Choroid plexus epithelial cell (primary cell): ENCODE data around the gene RSPH9.

Source experiments
- DNase-seq: peaks from one replicate; pipeline ENCODE4 v3.0.0-alpha.2; 2010; ENCODE audit warnings: low read depth
- H3K4me3 ChIP-seq: 2 replicates; pipeline ENCODE4 v1.5.1; 2011; ENCODE audit warnings: low read depth, mild to moderate bottlenecking, control low read depth, low read length, moderate library complexity
- CTCF ChIP-seq: conservative IDR thresholded peaks from 2 replicates; pipeline ENCODE4 v1.5.1; 2011; ENCODE audit warnings: low read depth, mild to moderate bottlenecking, control low read depth, inconsistent platforms, low read length, moderate library complexity

The RSPH9 gene

GRCh38 chr6:43674921-43675320, 30.1 kb downstream of the RSPH9 start:
- TF ChIP-seq CTCF: no peak
- H3K4me3 ChIP-seq: no peak overlapping the region
- no peak for DNase-seq

- no peak for TF ChIP-seq CTCF
- no peak overlapping the region for H3K4me3 ChIP-seq
- no peak for DNase-seq
Measured at GRCh38 chr6:43676962-43677606, 32.2 kb downstream of the RSPH9 start.

- TF ChIP-seq CTCF: no peak
- H3K4me3 ChIP-seq: no peak overlapping the region
- no peak for DNase-seq
Measured at GRCh38 chr6:43677759-43678158, 32.9 kb downstream of the RSPH9 start.

- H3K4me3 ChIP-seq: no peak overlapping the region
- no peak for DNase-seq
Measured at GRCh38 chr6:43678341-43678740, 33.5 kb downstream of the RSPH9 start.

GRCh38 chr6:43679057-43679456, 34.2 kb downstream of the RSPH9 start:
- no peak for TF ChIP-seq CTCF

More at GRCh38 chr6:43678341-43678740, 33.5 kb downstream of the RSPH9 start:
- TF ChIP-seq CTCF: no peak

GRCh38 chr6:43680308-43681200, 35.7 kb downstream of the RSPH9 start:
- TF ChIP-seq CTCF: no peak
- DNase-seq: no peak
- H3K4me3 ChIP-seq: no peak overlapping the region

More at GRCh38 chr6:43679057-43679456, 34.2 kb downstream of the RSPH9 start:
- no peak for DNase-seq
- H3K4me3 ChIP-seq: no peak overlapping the region
